Naive thymus-derived CD4-positive, alpha-beta T cell (primary cell): ENCODE results near the gene TBC1D9B. TPM values are rescaled to one million over a fixed set of nuclear protein-coding genes. Genes with fewer than 3 reads are reported as not detected.

Experiments
- polyA plus RNA-seq, 2 donors: library from polyadenylated mRNA; unstranded; fragments of 300-500 nt; fragmentation: Illumina TruSeq; gene quantifications; one replicate each; pipeline ENCODE4 v1.2.3, GENCODE V29; 2021
- total RNA-seq, 6 experiments: library from RNA in 5 of 6; stranded (reverse) in 5 of 6; gene quantifications; 1 replicate in 5 of 6; 2 replicates in 1 of 6; pipeline ENCODE4 v1.2.3 and lab custom pipeline; 2021 to 2026

The TBC1D9B gene
- total and polyA plus RNA-seq, 7 experiments from 2014 or later = 19.3 to 117 (median 79.6) TPM

Other genes with a start within 250 kb of the TBC1D9B start
- under 1 TPM in 3 of 5 experiments, not detected in 2; 0.29 to 0.84 (median 0.62) TPM for gene CBY3, start 226.9 kb downstream of the TBC1D9B start, total RNA-seq
- 1 to 10 TPM in 1 of 2 donors, not detected in 1; 1.4 TPM for gene CBY3, start 226.9 kb downstream of the TBC1D9B start, polyA plus RNA-seq
- 100 to 1,000 TPM; 184 to 499 (median 337) TPM for gene CANX, start 208.9 kb downstream of the TBC1D9B start, total RNA-seq
- gene CANX, start 208.9 kb downstream of the TBC1D9B start, polyA plus RNA-seq = 100 to 1,000 TPM; 175 to 188 TPM
- 10 to 100 TPM; 26.4 to 51.2 (median 35.5) TPM for gene MAML1, start 175.1 kb downstream of the TBC1D9B start, total RNA-seq
- 10 to 100 TPM in 1 of 2 donors, 1 to 10 TPM in 1; 3.5 to 12.3 TPM for gene MAML1, start 175.1 kb downstream of the TBC1D9B start, polyA plus RNA-seq
- 1 to 10 TPM; 2.0 to 8.1 (median 6.0) TPM for gene LTC4S, start 113.9 kb downstream of the TBC1D9B start, total RNA-seq
- 1 to 10 TPM in 1 of 2 donors, under 1 TPM in 1; 0.97 to 1.2 TPM for gene LTC4S, start 113.9 kb downstream of the TBC1D9B start, polyA plus RNA-seq
- gene MGAT4B, start 101.0 kb downstream of the TBC1D9B start, total RNA-seq = 100 to 1,000 TPM in 4 of 5 experiments, 10 to 100 TPM in 1; 98.3 to 143 (median 118) TPM
- 10 to 100 TPM; 12.3 to 19.0 TPM for gene MGAT4B, start 101.0 kb downstream of the TBC1D9B start, polyA plus RNA-seq
- gene SQSTM1, start 87.0 kb downstream of the TBC1D9B start, total RNA-seq = 100 to 1,000 TPM; 173 to 309 (median 233) TPM
- 100 to 1,000 TPM; 129 to 178 TPM for gene SQSTM1, start 87.0 kb downstream of the TBC1D9B start, polyA plus RNA-seq
- 100 to 1,000 TPM in 2 of 5 experiments, 10 to 100 TPM in 3; 27.9 to 133 (median 43.3) TPM for gene MRNIP, start 49.1 kb downstream of the TBC1D9B start, total RNA-seq
- gene MRNIP, start 49.1 kb downstream of the TBC1D9B start, polyA plus RNA-seq = 10 to 100 TPM; 19.4 to 23.8 TPM
- gene RNF130, start 163.9 kb upstream of the TBC1D9B start, total RNA-seq = 10 to 100 TPM in 4 of 5 experiments, 1 to 10 TPM in 1; 3.6 to 76.3 (median 23.3) TPM
- 10 to 100 TPM; 14.8 to 18.1 TPM for gene RNF130, start 163.9 kb upstream of the TBC1D9B start, polyA plus RNA-seq